ENCODE results near the gene ARPC1B. TPM values are rescaled to one million over a fixed set of nuclear protein-coding genes. Genes with fewer than 3 reads are reported as not detected.

ARPC1B gene
- total and polyA plus RNA-seq, 2 donors (not counting 1 experiment from before 2014, with no cell fraction given), result 245 to 394 TPM

- H3K27me3 ChIP-seq (ENCODE audit: control insufficient read depth, insufficient read depth, low read length), result no peaks in the 10 kb centered on the region
- peaks cover 2% of the 10 kb centered on the region for H3K79me2 ChIP-seq (ENCODE audit: control insufficient read depth, insufficient read depth, low read length)
- H3K4me3 ChIP-seq (replicated peaks in 1 of 4; ENCODE audit: control extremely low read depth in 1 of 4, insufficient read depth in 1 of 4, low read depth in 3 of 4, low read length in 4 of 4), result no peak overlapping the region
- TF ChIP-seq EZH2 (IDR thresholded peaks at IDR 0.05; ENCODE audit: low read length, missing control alignments), result no peak
- TF ChIP-seq CTCF (conservative IDR thresholded peaks at IDR 0.05 in 1 of 2, IDR thresholded peaks at IDR 0.05 in 1 of 2; ENCODE audit: low read depth in 1 of 2, low read length in 2 of 2), result no peak
- H3K27ac ChIP-seq (ENCODE audit: insufficient read depth, low read length), result no peak overlapping the region
- H4K20me1 ChIP-seq (ENCODE audit: control insufficient read depth, extremely low read depth, insufficient read depth, low read length), result no peaks in the 10 kb centered on the region
- H3K9me3 ChIP-seq (ENCODE audit: control insufficient read depth, insufficient read depth, low read depth, low read length), result no peaks in the 10 kb centered on the region
- no peak overlapping the region for H3K4me2 ChIP-seq (ENCODE audit: extremely low read depth, insufficient read depth, low read length)
- H3K4me1 ChIP-seq (ENCODE audit: control insufficient read depth, extremely low read depth, insufficient read depth, low read length), result no peaks in the 10 kb centered on the region
- DNase-seq (ENCODE audit: low read depth in 2 of 2), result no peak
- H2AFZ ChIP-seq (ENCODE audit: low read length), result no peak overlapping the region
- no peak overlapping the region for H3K9ac ChIP-seq (ENCODE audit: insufficient read depth, low read length)
- H3K36me3 ChIP-seq (ENCODE audit: control insufficient read depth, insufficient read depth, low read length), result peaks cover 35% of the 10 kb centered on the region
Measured at GRCh38 chr7:99422186-99422585, 47.7 kb downstream of the ARPC1B start.

GRCh38 chr7:99422625-99423024, 48.1 kb downstream of the ARPC1B start:
- H3K9me3 ChIP-seq (ENCODE audit: control insufficient read depth, insufficient read depth, low read depth, low read length), result no peaks in the 10 kb centered on the region

GRCh38 chr7:99424932-99425730, 50.6 kb downstream of the ARPC1B start:
- TF ChIP-seq EZH2 (IDR thresholded peaks at IDR 0.05; ENCODE audit: low read length, missing control alignments) (no peak), CTCF (conservative IDR thresholded peaks at IDR 0.05 in 1 of 2, IDR thresholded peaks at IDR 0.05 in 1 of 2; ENCODE audit: low read depth in 1 of 2, low read length in 2 of 2) (no peak)
- H3K27me3 ChIP-seq (ENCODE audit: control insufficient read depth, insufficient read depth, low read length), result no peaks in the 10 kb centered on the region
- no peak overlapping the region for H3K4me2 ChIP-seq (ENCODE audit: extremely low read depth, insufficient read depth, low read length)
- H4K20me1 ChIP-seq (ENCODE audit: control insufficient read depth, extremely low read depth, insufficient read depth, low read length), result no peaks in the 10 kb centered on the region
- H2AFZ ChIP-seq (ENCODE audit: low read length), result no peak overlapping the region
- H3K79me2 ChIP-seq (ENCODE audit: control insufficient read depth, insufficient read depth, low read length), result no peaks in the 10 kb centered on the region
- no peak overlapping the region for H3K9ac ChIP-seq (ENCODE audit: insufficient read depth, low read length)
- no peaks in the 10 kb centered on the region for H3K9me3 ChIP-seq (ENCODE audit: control insufficient read depth, insufficient read depth, low read depth, low read length)
- H3K4me1 ChIP-seq (ENCODE audit: control insufficient read depth, extremely low read depth, insufficient read depth, low read length), result no peaks in the 10 kb centered on the region
- no peak for DNase-seq (ENCODE audit: low read depth in 2 of 2)
- H3K27ac ChIP-seq (ENCODE audit: insufficient read depth, low read length), result no peak overlapping the region
- H3K4me3 ChIP-seq (replicated peaks in 1 of 4; ENCODE audit: control extremely low read depth in 1 of 4, insufficient read depth in 1 of 4, low read depth in 3 of 4, low read length in 4 of 4), result no peak overlapping the region
- H3K36me3 ChIP-seq (ENCODE audit: control insufficient read depth, insufficient read depth, low read length), result peaks cover 23% of the 10 kb centered on the region

More at GRCh38 chr7:99422625-99423024, 48.1 kb downstream of the ARPC1B start:
- Histone ChIP-seq H3K9ac (ENCODE audit: insufficient read depth, low read length) (no peak overlapping the region), H3K27ac (ENCODE audit: insufficient read depth, low read length) (no peak overlapping the region), H3K36me3 (ENCODE audit: control insufficient read depth, insufficient read depth, low read length) (peaks cover 32% of the 10 kb centered on the region), H3K4me2 (ENCODE audit: extremely low read depth, insufficient read depth, low read length) (no peak overlapping the region), H3K79me2 (ENCODE audit: control insufficient read depth, insufficient read depth, low read length) (no peaks in the 10 kb centered on the region), H3K27me3 (ENCODE audit: control insufficient read depth, insufficient read depth, low read length) (no peaks in the 10 kb centered on the region), H4K20me1 (ENCODE audit: control insufficient read depth, extremely low read depth, insufficient read depth, low read length) (no peaks in the 10 kb centered on the region), H2AFZ (ENCODE audit: low read length) (no peak overlapping the region), H3K4me1 (ENCODE audit: control insufficient read depth, extremely low read depth, insufficient read depth, low read length) (no peaks in the 10 kb centered on the region), H3K4me3 (replicated peaks in 1 of 4; ENCODE audit: control extremely low read depth in 1 of 4, insufficient read depth in 1 of 4, low read depth in 3 of 4, low read length in 4 of 4) (no peak overlapping the region)
- no peak for DNase-seq (ENCODE audit: low read depth in 2 of 2)
- TF ChIP-seq CTCF (conservative IDR thresholded peaks at IDR 0.05 in 1 of 2, IDR thresholded peaks at IDR 0.05 in 1 of 2; ENCODE audit: low read depth in 1 of 2, low read length in 2 of 2), result no peak
- no peak for TF ChIP-seq EZH2 (IDR thresholded peaks at IDR 0.05; ENCODE audit: low read length, missing control alignments)

All from fibroblast of lung (primary cell).